Measurements from ENCODE around the gene PDIA5. TPM values are rescaled to one million over a fixed set of nuclear protein-coding genes. Genes with fewer than 3 reads are reported as not detected.

The PDIA5 gene
- total RNA-seq, 1 experiment from 2014 or later, result 24.3 TPM

- H3K79me1 ChIP-seq (ENCODE audit: insufficient read depth, low read depth, low read length, poor library complexity, severe bottlenecking), result no peaks in the 10 kb centered on the region
- WGBS (ENCODE audit: extremely low coverage, insufficient read length, low lambda C conversion rate), result no CpG with 5 or more reads among the region's 7 CpGs
These were observed 94.3 kb downstream of the PDIA5 start for GRCh38 chr3:123161167-123161566.

More at GRCh38 chr3:123161167-123161566, 94.3 kb downstream of the PDIA5 start:
- Histone ChIP-seq H3K9me3 (ENCODE audit: control insufficient read depth, low read depth, low read length) (no peaks in the 10 kb centered on the region), H3K9ac (ENCODE audit: extremely low read depth, insufficient read length, low read length) (no peak overlapping the region), H2BK12ac (ENCODE audit: insufficient read length, low read depth, low read length) (no peak overlapping the region), H3K4me2 (ENCODE audit: insufficient read depth, insufficient read length, low read length) (no peak overlapping the region), H3T11ph (ENCODE audit: low read length) (no peak overlapping the region), H4K20me1 (ENCODE audit: control insufficient read depth, insufficient read depth, insufficient read length) (no peaks in the 10 kb centered on the region), H3K27me3 (ENCODE audit: insufficient read depth, low read length) (no peaks in the 10 kb centered on the region), H3K23me2 (ENCODE audit: insufficient read length, low read depth, low read length, poor library complexity, severe bottlenecking) (no peaks in the 10 kb centered on the region), H2BK5ac (ENCODE audit: insufficient read length, low read length) (no peak overlapping the region), H3K4me1 (ENCODE audit: insufficient read depth, low read length) (no peaks in the 10 kb centered on the region), H4K8ac (replicated peaks; ENCODE audit: insufficient read length, low read depth, low read length) (no peak overlapping the region), H3K18ac (ENCODE audit: insufficient read length, low read depth, low read length) (no peak overlapping the region), H2AFZ (ENCODE audit: low read length) (no peak overlapping the region), H3K4ac (ENCODE audit: low read depth, low read length) (no peak overlapping the region), H3K23ac (ENCODE audit: insufficient read length, low read depth, low read length) (no peak overlapping the region), H4K5ac (ENCODE audit: insufficient read length, low read depth, low read length) (no peak overlapping the region), H3K14ac (ENCODE audit: insufficient read depth, low read length) (no peak overlapping the region), H2BK120ac (ENCODE audit: low read depth, low read length, poor library complexity, severe bottlenecking) (no peak overlapping the region), H4K91ac (ENCODE audit: insufficient read length, low read depth, low read length) (no peak overlapping the region), H2BK15ac (ENCODE audit: low read depth, low read length) (no peak overlapping the region), H2BK20ac (ENCODE audit: low read depth, low read length, poor library complexity, severe bottlenecking) (no peak overlapping the region), H3K27ac (ENCODE audit: insufficient read length, low read depth, low read length) (no peak overlapping the region), H3K79me2 (ENCODE audit: insufficient read depth, low read length) (no peaks in the 10 kb centered on the region), H3K56ac (ENCODE audit: insufficient read length, low read depth, low read length) (no peak overlapping the region), H2AK5ac (ENCODE audit: insufficient read length, low read length) (no peak overlapping the region)
- Mint-ChIP-seq H3K9me3 (peaks cover 4% of the 10 kb centered on the region in 2 experiments; a peak in 4 of 5 replicates), H3K4me1 (no peaks in the 10 kb centered on the region), H3K36me3 (ENCODE audit: insufficient read depth in 1 of 3, low read depth in 3 of 3) (peaks cover 20 to 47% (median 30%) of the 10 kb centered on the region in 3 experiments), H3K27ac (peak overlapping the region in 2 of 3 experiments; percentile 6 to 18; a peak in 2 of 7 replicates), H3K4me3 (no peak overlapping the region), H3K27me3 (ENCODE audit: low read depth) (no peaks in the 10 kb centered on the region)
- peak; percentile 55 for DNase-seq
- peak; percentile 65 for TF ChIP-seq CTCF (conservative IDR thresholded peaks at IDR 0.05)

All from H9 (cell line).